GM21381 (cell line): ENCODE measurements around the gene INO80B.
"Not testable (repeated sequence)": the region's sequence is repeated elsewhere in the genome, so short reads cannot be mapped to it uniquely, and the experiment has no call there.

ENCODE experiments used
- ATAC-seq: cut with Tn5 transposase; IDR thresholded peaks from one replicate; pipeline ENCODE4 v1.9.1; 2021; ENCODE audit warnings: mild to moderate bottlenecking, moderate library complexity; ENCODE audit not compliant: unreplicated experiment

Gene INO80B

GRCh38 chr2:74425523-74425922, 29.4 kb upstream of the INO80B start:
- ATAC-seq, result no peak

GRCh38 chr2:74426181-74426758, 28.6 kb upstream of the INO80B start:
- ATAC-seq, result no peak

GRCh38 chr2:74427551-74427950, 27.3 kb upstream of the INO80B start:
- ATAC-seq, result no peak

GRCh38 chr2:74428675-74429074, 26.2 kb upstream of the INO80B start:
- no peak for ATAC-seq

- ATAC-seq, result no peak
These were observed 25.1 kb upstream of the INO80B start for GRCh38 chr2:74429487-74430451.

GRCh38 chr2:74430502-74430901, 24.4 kb upstream of the INO80B start:
- no peak for ATAC-seq

GRCh38 chr2:74436111-74436805, 18.6 kb upstream of the INO80B start:
- ATAC-seq, result no peak

GRCh38 chr2:74436848-74437695, 17.8 kb upstream of the INO80B start:
- ATAC-seq, result no peak

- no peak for ATAC-seq
These were observed 16.6 kb upstream of the INO80B start for GRCh38 chr2:74438248-74438647.

- ATAC-seq, result no peak
These were observed 15.5 kb upstream of the INO80B start for GRCh38 chr2:74439373-74439772.

GRCh38 chr2:74439803-74440377, 15.0 kb upstream of the INO80B start:
- no peak for ATAC-seq

GRCh38 chr2:74440378-74441169, 14.3 kb upstream of the INO80B start:
- peak; percentile 85 for ATAC-seq

GRCh38 chr2:74441170-74441689, 13.7 kb upstream of the INO80B start:
- no peak for ATAC-seq

- ATAC-seq, result no peak
These were observed 13.0 kb upstream of the INO80B start, which contains the start of gene RTKN for GRCh38 chr2:74441690-74442482. Gene RTKN (minus strand): TSS chr2:74441937. CDS start chr2:74441816, 121 bp downstream.

GRCh38 chr2:74442483-74443297, 12.2 kb upstream of the INO80B start:
- ATAC-seq, result not testable (repeated sequence)

- no peak for ATAC-seq
These were observed 10.2 kb upstream of the INO80B start for GRCh38 chr2:74444498-74445318.
